Iris pigment epithelial cell (primary cell): Measurements from ENCODE around the gene MAPKAPK5.
"Not testable (repeated sequence)": the region's sequence is repeated elsewhere in the genome, so short reads cannot be mapped to it uniquely, and the experiment has no call there.

Experiments used
- DNase-seq: peaks from one replicate; pipeline ENCODE4 v3.0.0-alpha.2; 2011; ENCODE audit warnings: low read depth

MAPKAPK5 gene

DNA sequence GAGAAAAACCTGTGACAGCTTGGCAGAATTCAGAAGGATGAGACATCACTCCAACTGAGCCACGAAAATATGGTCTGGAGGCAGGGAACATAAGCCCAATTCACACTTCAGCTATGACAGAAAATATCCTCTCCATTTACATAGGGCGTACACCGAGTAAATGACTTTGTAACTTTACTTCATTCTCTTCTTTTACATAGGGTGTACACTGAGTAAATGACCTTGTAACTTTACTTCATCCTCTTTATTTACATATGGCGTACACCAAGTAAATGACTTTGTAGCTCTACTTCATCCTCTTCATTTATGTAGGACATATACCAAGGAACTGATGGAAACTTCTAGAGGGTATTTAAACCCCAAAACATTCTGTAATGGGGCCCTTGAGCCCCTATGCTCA lies 14.1 kb upstream of the MAPKAPK5 start:
- no peak for DNase-seq

DNA sequence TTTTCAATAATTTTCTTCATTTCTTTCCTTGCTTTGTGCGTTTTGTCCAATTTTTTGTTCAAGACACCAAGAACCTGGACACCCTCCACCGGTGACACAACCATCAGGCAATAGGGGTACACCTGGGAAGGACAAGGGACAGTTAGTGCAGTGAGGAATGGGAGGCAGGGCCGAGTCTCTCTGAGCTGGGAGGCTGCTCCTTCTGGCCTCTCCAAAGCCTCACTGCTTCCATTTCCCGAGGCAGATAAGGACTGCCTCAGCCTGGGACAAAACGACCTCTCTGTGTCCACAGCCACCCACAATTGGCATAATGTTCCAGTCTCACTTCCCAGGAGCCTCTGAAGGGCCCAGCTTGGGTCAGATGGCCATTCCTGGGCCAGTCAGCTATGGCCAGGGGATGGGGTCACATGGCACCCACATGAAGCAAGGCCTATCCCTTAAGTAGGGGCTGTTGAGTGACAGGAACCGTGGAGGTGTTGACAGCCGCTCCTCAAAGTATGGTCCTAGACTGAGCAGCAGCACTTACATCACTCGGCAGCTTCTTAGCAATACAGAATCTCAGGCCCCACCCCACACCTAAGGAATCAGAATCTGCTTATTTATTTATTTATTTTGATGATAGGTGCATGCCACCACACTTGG lies 13.6 kb upstream of the MAPKAPK5 start:
- no peak for DNase-seq

DNA sequence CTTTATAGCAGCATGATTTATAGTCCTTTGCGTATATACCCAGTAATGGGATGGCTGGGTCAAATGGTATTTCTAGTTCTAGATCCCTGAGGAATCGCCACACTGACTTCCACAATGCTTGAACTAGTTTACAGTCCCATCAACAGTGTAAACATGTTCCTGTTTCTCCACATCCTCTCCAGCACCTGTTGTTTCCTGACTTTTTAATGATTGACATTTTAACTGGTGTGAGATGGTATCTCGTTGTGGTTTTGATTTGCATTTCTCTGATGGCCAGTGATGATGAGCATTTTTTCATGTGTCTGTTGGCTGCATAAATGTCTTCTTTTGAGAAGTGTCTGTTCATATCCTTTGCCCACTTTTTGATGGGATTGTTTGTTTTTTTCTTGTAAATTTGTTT lies 12.4 kb upstream of the MAPKAPK5 start:
- DNase-seq = not testable (repeated sequence)

DNA sequence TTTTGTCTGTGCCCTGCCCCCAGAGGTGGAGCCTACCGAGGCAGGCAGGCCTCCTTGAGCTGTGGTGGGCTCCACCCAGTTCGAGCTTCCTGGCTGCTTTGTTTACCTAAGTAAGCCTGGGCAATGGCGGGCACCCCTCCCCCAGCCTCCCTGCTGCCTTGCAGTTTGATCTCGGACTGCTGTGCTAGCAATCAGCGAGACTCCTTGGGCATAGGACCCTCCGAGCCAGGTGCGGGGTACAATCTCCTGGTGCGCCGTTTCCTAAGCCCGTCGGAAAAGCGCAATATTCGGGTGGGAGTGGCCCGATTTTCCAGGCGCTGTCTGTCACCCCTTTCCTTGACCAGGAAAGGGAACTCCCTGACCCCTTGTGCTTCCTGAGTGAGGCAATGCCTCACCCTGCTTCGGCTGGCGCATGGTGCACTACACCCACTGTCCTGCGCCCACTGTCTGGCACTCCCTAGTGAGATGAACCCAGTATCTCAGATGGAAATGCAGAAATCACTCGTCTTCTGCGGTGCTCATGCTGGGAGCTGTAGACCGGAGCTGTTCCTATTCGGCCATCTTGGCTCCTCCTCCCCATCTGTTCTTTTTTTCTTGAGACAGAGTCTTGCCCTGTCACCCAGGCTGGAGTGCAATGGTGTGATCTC lies 7.2 kb upstream of the MAPKAPK5 start:
- not testable (repeated sequence) for DNase-seq

DNA sequence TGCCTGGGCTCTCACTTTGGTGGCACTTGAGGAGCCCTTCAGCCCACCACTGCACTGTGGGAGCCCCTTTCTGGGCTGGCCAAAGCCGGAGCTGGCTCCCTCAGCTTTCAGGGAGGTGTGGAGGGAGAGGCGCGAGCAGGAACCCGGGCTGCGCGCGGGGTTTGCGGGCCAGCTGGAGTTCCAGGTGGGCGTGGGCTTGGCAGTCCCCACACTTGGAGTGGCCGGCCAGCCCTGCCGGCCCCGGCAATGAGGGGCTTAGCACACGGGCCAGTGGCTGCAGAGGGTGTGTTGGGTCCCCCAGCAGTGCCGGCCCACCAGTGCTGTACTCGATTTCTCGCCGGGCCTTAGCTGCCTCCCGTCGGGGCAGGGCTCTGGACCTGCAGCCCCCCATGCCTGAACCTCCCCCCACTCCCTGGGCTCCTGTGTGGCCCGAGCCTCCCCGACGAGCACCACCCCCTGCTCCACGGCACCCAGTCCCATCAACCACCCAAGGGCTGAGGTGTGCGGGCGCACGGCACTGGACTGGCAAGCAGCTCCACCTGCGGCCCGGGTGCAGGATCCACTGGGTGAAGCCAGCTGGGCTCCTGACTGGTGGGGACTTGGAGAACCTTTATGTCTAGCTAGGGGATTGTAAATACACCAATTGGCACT lies 6.4 kb upstream of the MAPKAPK5 start:
- DNase-seq = not testable (repeated sequence)

DNA sequence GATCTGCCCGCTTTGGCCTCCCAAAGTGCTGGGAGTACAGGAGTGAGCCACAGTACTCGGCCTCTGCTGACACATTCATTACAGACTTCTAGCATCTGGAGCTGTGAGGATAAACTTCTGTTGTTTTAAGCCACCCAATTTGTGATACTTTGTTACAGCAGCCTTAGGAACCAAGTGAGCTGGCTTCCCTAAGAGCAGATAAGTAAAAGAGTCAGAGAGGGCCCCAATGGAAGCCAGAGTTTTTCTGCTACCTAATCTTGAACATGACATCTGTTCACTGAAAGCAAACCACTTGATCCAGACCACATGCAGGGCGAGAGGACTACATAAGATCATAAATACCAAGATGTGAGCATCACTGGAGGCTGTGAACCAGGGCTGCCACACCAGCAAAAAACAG lies 3.7 kb upstream of the MAPKAPK5 start:
- no peak for DNase-seq

DNA sequence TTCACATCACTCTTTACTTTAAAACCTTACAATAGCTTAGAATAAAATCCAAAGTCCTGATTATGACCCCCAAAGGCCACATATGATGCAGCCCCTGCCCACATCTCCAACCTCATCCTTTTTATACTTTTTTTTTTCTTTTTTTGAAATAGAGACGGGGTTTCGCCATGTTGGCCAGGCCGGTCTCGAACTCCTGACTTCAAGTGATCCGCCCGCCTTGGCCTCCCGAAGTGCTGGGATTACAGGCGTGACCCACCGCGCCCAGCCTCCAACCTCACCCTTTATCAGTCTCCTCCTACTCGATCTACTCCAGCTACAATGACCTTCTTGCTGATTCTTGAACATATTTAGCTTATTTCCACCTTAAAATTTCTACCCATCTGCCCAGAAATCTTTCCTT lies 1.2 kb upstream of the MAPKAPK5 start:
- no peak for DNase-seq

DNA sequence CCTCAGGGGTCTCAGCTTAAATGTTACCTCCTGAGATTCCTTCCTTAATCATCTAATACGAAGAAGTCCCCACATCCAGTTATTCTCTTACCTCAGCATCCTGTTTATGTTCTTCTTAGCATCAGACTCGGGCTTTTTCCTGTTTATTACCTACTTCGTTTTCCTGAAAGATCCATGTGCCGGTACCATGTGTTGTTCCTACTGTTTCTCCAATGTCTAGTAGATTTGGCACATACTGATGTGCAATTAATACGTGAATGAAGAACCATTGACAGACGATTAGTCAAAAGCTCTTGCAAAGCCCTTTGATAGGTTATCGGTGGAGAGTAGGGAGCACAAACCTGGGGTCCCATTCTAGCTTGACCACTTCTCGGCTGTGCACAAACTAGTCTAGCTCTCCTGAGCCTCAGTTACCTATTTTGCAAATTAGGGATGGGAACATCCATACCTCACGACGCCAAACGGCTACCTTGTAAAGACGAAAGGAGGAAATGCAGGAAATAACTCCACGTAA lies 735 bp upstream of the MAPKAPK5 start:
- DNase-seq = no peak

DNA sequence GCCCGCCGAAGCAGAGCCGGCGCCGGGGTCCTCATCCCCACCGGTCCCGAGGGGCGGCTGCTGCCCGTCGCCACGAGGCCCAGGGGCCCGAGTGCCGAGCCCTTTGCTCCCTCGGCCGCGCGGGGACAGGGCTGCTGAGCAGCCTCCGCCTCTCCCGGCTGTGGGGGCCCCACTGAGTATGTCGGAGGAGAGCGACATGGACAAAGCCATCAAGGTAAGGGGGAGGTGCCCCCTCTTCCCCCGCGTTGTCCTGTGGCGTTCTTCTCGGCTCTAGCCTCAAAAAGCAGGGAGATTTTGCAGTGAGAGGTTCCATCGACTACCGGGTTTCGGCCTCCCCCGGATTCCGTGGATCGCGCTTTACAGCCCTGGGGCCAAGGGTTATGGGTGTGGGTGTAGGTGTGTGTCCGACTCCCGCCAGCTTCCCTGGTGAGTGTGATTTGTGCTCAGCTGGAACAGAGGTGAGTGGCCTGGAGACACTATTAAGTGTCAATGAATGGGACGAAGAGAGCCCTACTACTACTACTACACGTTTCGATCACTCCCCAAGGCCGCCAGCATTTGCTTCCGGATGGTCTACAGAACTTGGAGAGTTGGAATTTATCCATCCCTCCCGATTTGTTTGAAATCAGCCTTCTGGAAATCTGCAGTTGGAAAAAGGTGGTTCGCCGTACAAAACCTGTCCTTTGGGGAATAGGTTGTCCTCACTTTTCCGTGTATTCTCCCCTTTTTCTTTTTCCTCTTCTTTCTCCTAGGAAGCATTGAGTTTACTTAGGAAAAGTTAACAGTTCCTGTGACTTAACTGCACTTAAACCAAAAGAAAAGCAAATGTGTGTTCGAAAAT lies 748 bp downstream of the MAPKAPK5 start:
- DNase-seq = peak; percentile 16

DNA sequence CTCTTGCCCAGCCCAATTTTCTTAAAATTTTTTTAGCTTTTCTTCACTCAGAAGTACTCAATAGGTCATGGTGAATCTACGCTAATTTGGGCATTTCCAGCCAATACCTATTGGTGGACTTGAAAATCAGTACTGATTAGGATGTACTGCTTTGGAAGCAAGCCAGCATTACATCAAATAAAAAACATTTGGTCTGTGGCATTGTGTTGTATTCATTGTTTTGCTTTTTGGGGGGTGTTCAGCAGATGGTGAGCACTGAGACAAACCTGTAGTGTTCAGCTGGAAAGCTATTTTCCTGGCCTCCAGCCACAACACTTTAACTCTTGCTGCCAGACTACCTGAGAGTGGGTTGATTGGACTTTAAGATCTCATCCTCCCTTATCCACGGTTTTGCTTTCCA lies 4.0 kb downstream of the MAPKAPK5 start:
- no peak for DNase-seq

DNA sequence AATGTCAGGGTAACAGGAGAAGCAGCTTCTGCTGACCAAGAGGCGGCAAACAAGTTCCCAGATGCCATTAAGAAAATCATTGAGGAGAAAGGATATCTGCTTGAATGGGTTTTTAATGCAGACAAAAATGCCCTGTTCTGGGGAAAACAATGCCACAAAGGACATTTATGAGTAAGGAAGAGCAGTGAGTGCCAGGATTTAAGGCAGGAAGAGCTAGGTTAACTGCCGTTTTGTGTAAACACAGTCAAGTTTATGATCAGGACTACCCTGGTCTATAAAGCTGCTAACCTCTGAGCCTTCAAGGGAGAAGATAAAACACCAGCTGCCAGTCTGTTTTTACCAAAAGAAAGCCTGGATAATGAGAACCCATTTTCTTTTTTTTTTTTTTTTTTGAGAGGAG lies 8.5 kb downstream of the MAPKAPK5 start:
- DNase-seq = no peak

DNA sequence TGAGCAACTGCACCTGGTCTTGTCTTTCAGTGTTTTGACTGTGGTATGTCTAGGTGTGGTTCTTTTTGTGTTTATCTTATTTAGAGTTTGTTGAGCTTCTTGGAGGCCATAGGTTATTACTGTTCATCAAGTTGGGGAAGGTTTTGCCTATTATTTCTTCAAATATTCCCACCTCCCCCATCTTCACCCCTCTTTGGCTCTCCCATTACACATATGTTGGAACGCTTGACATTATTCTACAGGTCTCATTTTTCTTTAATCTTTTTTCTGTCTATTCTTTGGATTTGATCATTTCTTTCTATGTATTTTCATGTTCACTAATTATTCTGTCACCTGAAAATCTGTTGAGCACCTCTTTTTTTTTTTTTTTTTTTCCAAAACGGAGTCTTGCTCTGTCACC lies 16.2 kb downstream of the MAPKAPK5 start:
- DNase-seq = no peak

DNA sequence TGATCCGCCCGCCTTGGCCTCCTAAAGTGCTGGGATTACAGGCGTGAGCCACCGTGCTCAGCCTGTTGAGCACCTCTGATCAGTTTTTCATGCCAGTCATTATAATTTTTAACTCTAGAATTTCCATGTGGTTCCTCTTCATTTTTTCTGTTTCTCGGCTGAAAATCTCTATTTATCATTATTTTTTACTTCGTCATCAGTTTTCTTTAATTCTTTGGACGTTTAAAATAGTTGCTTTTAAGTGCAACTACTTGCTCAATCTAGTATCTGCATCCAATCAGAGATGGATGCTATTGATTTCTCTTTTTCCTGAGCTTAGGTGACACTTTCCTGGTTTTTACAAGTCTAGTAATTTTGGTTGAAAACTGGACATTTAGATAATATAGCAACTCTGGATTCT lies 16.8 kb downstream of the MAPKAPK5 start:
- no peak for DNase-seq

DNA sequence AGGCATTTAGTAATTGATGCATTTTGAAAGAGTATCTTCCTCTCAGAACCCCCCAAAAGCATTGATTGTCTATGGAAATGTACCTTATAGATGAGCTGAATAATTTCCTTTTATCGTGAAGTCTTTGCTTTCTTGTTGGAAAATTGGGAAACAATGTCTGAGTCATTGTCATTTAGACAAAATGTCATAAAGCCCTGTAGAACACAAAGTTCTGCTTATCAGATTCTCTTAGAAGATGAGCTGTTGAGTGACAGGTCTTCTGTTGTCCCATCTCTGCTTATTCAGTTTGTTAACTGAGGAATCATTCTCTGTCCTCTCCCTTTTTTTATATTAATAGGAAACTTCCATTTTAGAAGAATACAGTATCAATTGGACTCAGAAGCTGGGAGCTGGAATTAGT lies 22.9 kb downstream of the MAPKAPK5 start:
- no peak for DNase-seq

DNA sequence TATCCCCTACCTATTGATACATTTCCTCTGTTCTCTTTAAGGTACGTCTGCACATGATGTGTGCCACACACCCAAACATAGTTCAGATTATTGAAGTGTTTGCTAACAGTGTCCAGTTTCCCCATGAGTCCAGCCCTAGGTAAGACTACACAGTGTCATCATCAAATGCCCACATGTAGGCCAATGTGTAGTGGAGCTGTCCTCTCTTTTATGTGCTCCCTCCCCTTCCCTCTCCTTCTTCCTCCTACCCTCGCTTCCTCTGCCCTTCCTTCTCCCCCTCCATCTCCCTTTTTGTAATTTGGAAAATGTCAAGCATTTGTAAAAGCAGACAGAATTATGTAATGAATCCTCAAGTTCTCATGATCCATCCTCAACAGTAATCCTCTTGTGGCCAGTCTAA lies 25.5 kb downstream of the MAPKAPK5 start:
- no peak for DNase-seq

DNA sequence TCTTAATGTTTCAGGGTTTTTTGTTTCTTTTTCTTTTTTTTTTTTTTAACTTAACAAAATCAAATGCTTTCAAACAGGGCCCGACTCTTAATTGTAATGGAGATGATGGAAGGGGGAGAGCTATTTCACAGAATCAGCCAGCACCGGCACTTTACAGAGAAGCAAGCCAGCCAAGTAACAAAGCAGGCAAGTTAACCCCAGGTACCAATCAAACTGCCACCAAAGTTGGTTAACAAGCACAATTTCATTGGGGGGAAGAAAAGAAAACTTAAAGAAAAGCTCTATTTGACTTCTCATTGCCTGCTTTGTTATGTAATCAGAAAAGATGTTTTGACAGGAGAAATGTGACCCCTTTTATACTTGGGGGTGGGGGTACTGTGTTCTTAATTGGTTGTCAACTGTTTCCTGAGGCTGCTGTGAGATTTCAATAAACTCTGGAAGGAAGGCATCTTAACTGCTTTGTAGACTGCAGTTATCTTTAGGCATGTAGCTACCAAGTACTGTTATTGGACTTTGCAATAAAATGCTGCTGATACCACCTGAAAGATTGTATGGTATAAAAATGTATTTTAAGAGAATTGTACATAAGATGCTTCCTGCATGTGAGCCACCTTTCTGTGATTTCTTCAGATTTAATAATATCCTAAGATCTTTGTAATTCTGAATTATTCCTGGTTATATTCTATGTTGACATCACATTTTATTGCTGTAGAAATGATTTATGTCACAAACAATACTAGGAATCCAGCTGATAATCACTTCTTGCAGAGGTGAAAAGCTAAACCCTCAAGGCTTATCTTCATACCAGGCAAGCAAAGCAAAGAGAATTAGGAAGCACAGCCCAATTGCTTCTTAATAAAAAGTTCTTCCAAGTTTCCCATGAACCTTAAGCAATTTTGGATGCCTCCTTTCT lies 26.9 kb downstream of the MAPKAPK5 start:
- no peak for DNase-seq

DNA sequence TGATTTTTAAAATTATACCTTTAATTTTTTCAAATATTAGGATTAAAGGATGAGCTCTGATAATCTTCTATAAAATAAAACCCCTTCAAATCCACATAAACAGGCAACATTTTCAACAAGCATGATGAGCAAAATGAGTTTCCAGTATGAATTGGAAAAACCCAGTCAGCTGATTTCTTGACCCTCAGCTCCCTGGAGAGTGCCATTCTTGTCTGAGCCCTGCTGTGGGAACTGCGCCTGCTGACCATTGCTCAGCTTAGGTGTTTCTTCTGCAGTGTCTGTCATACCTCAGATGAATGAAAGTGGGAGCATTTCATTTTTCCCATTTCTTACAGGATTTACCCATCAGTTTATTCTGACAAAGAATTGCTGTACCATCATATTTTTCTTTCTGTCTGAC lies 27.6 kb downstream of the MAPKAPK5 start:
- DNase-seq = no peak

DNA sequence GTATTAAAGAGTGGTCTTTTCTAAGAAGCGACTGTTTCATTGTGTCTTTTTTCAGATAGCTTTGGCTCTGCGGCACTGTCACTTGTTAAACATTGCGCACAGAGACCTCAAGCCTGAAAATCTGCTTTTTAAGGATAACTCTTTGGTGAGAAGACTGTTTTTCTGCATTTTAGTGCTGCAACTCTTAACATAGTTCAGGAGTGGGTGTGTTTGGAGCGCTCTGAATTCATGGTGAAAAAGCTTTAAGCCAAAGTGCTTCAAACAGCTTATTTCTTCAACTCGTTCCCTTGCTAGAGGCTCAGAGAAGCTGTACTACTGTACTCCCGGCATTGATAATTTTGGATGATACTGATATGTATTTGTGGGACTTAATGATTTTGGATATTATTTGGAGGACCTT lies 28.2 kb downstream of the MAPKAPK5 start:
- DNase-seq = no peak

DNA sequence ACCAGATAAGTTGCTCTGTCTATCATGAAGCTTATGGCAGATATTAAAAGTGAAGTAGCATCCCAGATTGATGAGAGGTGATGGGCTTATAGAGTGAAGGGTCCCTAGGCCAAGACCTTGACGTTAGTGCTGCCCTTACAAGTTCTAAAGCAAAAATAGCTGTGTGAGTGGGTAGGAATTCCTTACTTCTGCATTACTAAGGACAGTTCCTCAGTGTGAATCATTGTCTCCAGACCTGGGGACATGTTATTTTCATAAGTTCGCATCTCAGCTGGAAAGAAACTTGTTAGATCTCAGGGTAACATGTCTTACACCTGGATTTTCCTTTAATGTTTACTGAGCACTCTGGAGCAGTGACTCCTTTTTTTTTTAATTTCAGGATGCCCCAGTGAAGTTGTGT lies 28.7 kb downstream of the MAPKAPK5 start:
- DNase-seq = no peak

DNA sequence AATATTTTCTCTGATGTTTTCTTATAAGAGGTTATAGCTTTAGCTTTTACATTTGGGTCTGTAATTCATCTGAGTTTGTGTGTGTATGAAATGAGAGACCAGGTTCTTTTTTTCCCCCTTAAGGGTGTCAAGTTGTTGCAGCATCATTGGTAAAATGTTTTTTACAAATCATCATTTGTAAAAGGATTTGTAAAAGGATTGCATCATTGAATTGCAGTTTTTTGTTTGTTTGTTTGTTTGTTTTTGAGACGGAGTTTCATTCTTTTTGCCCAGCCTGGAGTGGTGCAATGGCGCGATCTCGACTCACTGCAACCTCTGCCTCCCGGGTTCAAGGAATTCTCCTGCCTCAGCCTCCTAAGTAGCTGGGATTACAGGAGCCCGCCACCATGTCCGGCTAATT lies 31.1 kb downstream of the MAPKAPK5 start:
- DNase-seq = no peak

DNA sequence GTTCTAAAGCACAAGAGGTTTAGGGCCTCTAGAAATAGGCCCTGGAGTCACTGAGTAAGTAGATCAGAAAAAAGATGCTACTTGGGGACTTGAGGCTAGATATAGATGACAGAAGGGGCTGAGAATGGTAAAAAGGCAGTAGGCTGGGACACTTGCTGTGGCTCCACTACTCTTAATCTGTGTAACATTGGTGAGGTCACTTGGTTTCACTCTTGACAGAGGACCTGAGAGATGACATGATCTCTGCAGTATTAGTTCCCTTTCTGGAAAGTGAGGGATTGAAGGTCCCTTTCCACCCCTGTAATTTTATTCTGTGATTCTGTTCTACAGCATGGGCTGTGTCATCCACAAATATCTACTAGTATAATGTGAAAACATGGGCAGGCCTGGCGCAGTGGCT lies 39.7 kb downstream of the MAPKAPK5 start:
- no peak for DNase-seq
